Fibroblast of mammary gland (primary cell): ENCODE results near the gene SVOP.
A peak's percentile ranks its signal among the peaks of the same experiment; 100 is the strongest.
"Not testable (repeated sequence)": the region's sequence is repeated elsewhere in the genome, so short reads cannot be mapped to it uniquely, and the experiment has no call there.

Experiments used
- DNase-seq: peaks from one replicate; pipeline ENCODE4 v3.0.0-alpha.2; 2010; ENCODE audit warnings: low read depth
- H3K4me3 ChIP-seq: 2 replicates; pipeline ENCODE4 v1.5.1; 2011; ENCODE audit warnings: low read depth, mild to moderate bottlenecking, low read length, moderate library complexity; ENCODE audit not compliant: control insufficient read depth
- CTCF ChIP-seq: conservative IDR thresholded peaks from 2 replicates; pipeline ENCODE4 v1.5.1; 2011; ENCODE audit warnings: low read depth, low read length, inconsistent platforms; ENCODE audit not compliant: control insufficient read depth, insufficient read depth

SVOP gene

GRCh38 chr12:108860443-108860842 lies 160.4 kb downstream of the SVOP start:
- no peak for DNase-seq
- no peak for TF ChIP-seq CTCF
- no peak overlapping the region for H3K4me3 ChIP-seq

GRCh38 chr12:108859923-108860291 lies 161.0 kb downstream of the SVOP start:
- no peak for TF ChIP-seq CTCF

GRCh38 chr12:108859141-108859922 lies 161.5 kb downstream of the SVOP start:
- not testable (repeated sequence) for DNase-seq, H3K4me3 ChIP-seq

More at GRCh38 chr12:108859923-108860291, 161.0 kb downstream of the SVOP start:
- no peak for DNase-seq
- no peak overlapping the region for H3K4me3 ChIP-seq

DNA sequence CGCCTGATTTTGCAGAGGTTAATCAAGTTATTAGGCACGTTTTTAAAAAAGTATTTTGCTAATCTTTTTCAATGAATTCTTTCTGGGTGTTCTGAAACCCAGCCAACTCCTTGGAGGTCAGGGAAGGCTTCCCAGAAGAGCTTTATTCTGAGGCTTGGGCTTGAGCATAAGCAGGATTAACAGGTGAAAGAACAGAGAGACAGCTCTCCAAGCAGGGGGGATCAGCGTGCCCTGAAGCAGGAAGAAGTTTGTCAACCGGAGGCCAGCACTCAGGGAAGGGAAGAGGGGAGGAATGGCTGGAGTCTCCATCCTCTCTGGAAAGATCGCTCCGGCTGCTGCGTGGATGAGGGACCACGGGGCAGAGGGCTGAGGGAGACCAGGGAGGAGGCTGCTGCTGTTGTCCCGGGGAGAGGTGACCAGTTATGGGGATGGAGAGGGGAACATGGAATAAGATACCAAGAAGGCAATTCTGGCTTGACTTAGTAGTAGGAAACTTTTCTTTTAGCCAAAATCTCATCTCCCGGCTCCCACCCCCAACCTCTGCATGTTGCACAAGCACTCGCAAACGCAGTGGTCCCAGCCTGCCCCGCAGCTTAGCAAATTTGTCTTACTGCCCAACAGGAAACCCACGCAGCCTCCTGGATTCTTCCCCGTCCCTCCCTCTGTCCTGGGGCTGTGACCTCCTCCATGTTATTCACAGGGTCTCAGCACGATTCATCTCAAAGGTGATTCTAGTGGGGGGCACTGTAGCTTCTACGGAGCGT lies 162.4 kb downstream of the SVOP start:
- H3K4me3 ChIP-seq = peak overlapping the region; percentile 39
- TF ChIP-seq CTCF = no peak
- DNase-seq = no peak
